Cardiac muscle cell (in vitro differentiated cells and primary cell): ENCODE data around the gene NMT1. TPM values are rescaled to one million over a fixed set of nuclear protein-coding genes. Genes with fewer than 3 reads are reported as not detected.

ENCODE experiments used
- DNase-seq, 2 donors: peaks; one replicate each; pipeline versions ENCODE4 v3.0.0 to v3.0.0-alpha.2; 2010 to 2017; ENCODE audit warnings: low read depth in 1 of 2, low spot score in 1 of 2
- H3K27ac ChIP-seq: fragments of 200-600 bp; sonication (generic); 2 replicates; pipeline ENCODE4 v1.5.1; 2016
- H3K27me3 ChIP-seq: fragments of 200-600 bp; sonication (generic); 2 replicates; pipeline ENCODE4 v1.6.0; 2016; ENCODE audit warnings: control low read depth
- H3K36me3 ChIP-seq: fragments of 200-600 bp; sonication (generic); 2 replicates; pipeline ENCODE4 v1.5.1; 2016; ENCODE audit warnings: control low read depth
- H3K4me1 ChIP-seq: fragments of 200-600 bp; sonication (generic); 2 replicates; pipeline ENCODE4 v1.8.1; 2017; ENCODE audit warnings: low read depth, mild to moderate bottlenecking, mixed run types
- H3K4me3 ChIP-seq: fragments of 200-600 bp; sonication (generic); 2 replicates; pipeline ENCODE4 v1.5.1; 2016; ENCODE audit warnings: mild to moderate bottlenecking
- H3K9me3 ChIP-seq: fragments of 200-600 bp; sonication (generic); 2 replicates; pipeline ENCODE4 v1.5.1; 2017; ENCODE audit warnings: low read depth, mild to moderate bottlenecking, control low read depth
- CTCF ChIP-seq: IDR thresholded peaks from 2 replicates; pipeline ENCODE4 v1.5.1; 2012; ENCODE audit warnings: low read depth, mild to moderate bottlenecking, low read length
- polyA plus RNA-seq: library from polyadenylated mRNA; unstranded; fragments of >200 nt; fragmentation: Nextera tagmentation; extraction: Ambion mirVana; gene quantifications from 2 replicates; pipeline ENCODE4 v1.2.1, GENCODE V29; 2016
- total RNA-seq: library from RNA; depleted of rRNA; stranded (reverse); fragments of >200 nt; gene quantifications from 2 replicates; pipeline ENCODE4 v1.2.3, GENCODE V29; 2016

NMT1 gene
- total and polyA plus RNA-seq, 2 experiments from 2014 or later = 85.2 to 113 TPM

GRCh38 chr17:45073414-45074070 is 12.4 kb downstream of the NMT1 start:
- DNase-seq = peak in 1 of 2 donors; percentile 94

GRCh38 chr17:45077643-45078042 is 16.5 kb downstream of the NMT1 start:
- Histone ChIP-seq H3K36me3 (peaks cover 17% of the 10 kb centered on the region), H3K27me3 (no peaks in the 10 kb centered on the region), H3K27ac (no peak overlapping the region), H3K4me3 (no peak overlapping the region), H3K9me3 (no peaks in the 10 kb centered on the region), H3K4me1 (no peaks in the 10 kb centered on the region)
- DNase-seq = no peak
- TF ChIP-seq CTCF = no peak

More at GRCh38 chr17:45073414-45074070, 12.4 kb downstream of the NMT1 start:
- H3K4me1 ChIP-seq = no peaks in the 10 kb centered on the region
- no peak for TF ChIP-seq CTCF
- H3K27me3 ChIP-seq = no peaks in the 10 kb centered on the region
- peaks cover 13% of the 10 kb centered on the region for H3K36me3 ChIP-seq
- no peak overlapping the region for H3K27ac ChIP-seq
- no peak overlapping the region for H3K4me3 ChIP-seq
- no peaks in the 10 kb centered on the region for H3K9me3 ChIP-seq

- Histone ChIP-seq H3K36me3 (peaks cover 36% of the 10 kb centered on the region), H3K9me3 (no peaks in the 10 kb centered on the region), H3K27ac (peak overlapping the region; percentile 68), H3K4me3 (no peak overlapping the region), H3K4me1 (no peaks in the 10 kb centered on the region), H3K27me3 (no peaks in the 10 kb centered on the region)
- no peak for TF ChIP-seq CTCF
- DNase-seq = no peak
Measured at GRCh38 chr17:45081047-45081703, 20.1 kb downstream of the NMT1 start.

DNA sequence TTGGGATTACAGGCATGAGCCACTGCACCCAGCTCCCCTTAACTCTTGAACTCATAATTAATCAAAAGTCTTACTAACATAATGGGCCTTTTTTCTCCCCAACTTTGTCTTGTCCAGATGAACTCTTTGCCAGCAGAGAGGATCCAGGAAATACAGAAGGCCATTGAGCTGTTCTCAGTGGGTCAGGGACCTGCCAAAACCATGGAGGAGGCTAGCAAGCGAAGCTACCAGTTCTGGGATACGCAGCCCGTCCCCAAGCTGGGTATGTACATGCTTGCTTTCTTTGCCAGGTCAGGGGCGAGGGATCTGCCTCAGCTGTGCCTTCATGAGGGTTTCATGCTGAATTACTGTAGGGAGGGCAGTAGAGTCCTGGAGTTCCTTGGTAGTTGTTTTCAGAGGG is 25.3 kb downstream of the NMT1 start:
- Histone ChIP-seq H3K4me3 (no peak overlapping the region), H3K27me3 (no peaks in the 10 kb centered on the region), H3K9me3 (no peaks in the 10 kb centered on the region), H3K27ac (no peak overlapping the region), H3K4me1 (no peaks in the 10 kb centered on the region), H3K36me3 (peaks cover 65% of the 10 kb centered on the region)
- TF ChIP-seq CTCF = no peak
- DNase-seq = no peak

GRCh38 chr17:45086865-45087503 is 25.9 kb downstream of the NMT1 start:
- Histone ChIP-seq H3K4me3 (no peak overlapping the region), H3K4me1 (no peaks in the 10 kb centered on the region), H3K36me3 (peaks cover 66% of the 10 kb centered on the region), H3K27me3 (no peaks in the 10 kb centered on the region), H3K9me3 (no peaks in the 10 kb centered on the region), H3K27ac (no peak overlapping the region)
- no peak for DNase-seq
- no peak for TF ChIP-seq CTCF
